ENCODE results near the gene RAB4B.

DNA sequence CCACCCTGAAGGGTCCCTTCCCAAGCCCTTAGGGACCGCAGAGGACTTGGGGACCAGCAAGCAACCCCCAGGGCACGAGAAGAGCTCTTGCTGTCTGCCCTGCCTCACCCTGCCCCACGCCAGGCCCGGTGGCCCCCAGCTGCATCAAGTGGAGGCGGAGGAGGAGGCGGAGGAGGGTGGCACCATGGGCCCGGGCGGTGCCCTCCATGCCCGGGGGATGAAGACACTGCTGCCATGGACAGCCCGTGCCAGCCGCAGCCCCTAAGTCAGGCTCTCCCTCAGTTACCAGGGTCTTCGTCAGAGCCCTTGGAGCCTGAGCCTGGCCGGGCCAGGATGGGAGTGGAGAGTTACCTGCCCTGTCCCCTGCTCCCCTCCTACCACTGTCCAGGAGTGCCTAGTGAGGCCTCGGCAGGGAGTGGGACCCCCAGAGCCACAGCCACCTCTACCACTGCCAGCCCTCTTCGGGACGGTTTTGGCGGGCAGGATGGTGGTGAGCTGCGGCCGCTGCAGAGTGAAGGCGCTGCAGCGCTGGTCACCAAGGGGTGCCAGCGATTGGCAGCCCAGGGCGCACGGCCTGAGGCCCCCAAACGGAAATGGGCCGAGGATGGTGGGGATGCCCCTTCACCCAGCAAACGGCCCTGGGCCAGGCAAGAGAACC is 22.4 kb downstream of the RAB4B start:
- TF ChIP-seq, protein P1, sequence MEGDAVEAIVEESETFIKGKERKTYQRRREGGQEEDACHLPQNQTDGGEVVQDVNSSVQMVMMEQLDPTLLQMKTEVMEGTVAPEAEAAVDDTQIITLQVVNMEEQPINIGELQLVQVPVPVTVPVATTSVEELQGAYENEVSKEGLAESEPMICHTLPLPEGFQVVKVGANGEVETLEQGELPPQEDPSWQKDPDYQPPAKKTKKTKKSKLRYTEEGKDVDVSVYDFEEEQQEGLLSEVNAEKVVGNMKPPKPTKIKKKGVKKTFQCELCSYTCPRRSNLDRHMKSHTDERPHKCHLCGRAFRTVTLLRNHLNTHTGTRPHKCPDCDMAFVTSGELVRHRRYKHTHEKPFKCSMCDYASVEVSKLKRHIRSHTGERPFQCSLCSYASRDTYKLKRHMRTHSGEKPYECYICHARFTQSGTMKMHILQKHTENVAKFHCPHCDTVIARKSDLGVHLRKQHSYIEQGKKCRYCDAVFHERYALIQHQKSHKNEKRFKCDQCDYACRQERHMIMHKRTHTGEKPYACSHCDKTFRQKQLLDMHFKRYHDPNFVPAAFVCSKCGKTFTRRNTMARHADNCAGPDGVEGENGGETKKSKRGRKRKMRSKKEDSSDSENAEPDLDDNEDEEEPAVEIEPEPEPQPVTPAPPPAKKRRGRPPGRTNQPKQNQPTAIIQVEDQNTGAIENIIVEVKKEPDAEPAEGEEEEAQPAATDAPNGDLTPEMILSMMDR (IDR thresholded peaks at IDR 0.05) = no peak
- no peak for TF ChIP-seq POLR2AphosphoS5 (IDR thresholded peaks at IDR 0.05)
